PC-3 (cell line): ENCODE measurements around the gene THUMPD2.

ENCODE experiments used
- CTCF ChIP-seq: fragments of 300-600 bp; sonication (generic); conservative IDR thresholded peaks from 2 replicates; pipeline ENCODE4 v1.5.1; 2017; ENCODE audit warnings: antibody characterized with exemption, low read depth, mild to moderate bottlenecking, low read length
- EZH2 ChIP-seq: fragments of 300-600 bp; sonication (generic); IDR thresholded peaks from one replicate; pipeline ENCODE4 v1.6.1; 2017; ENCODE audit warnings: antibody characterized with exemption, mild to moderate bottlenecking, low read length; ENCODE audit not compliant: unreplicated experiment
- EZH2phosphoT487 ChIP-seq: fragments of 300-600 bp; sonication (generic); IDR thresholded peaks from 2 replicates; pipeline ENCODE4 v1.6.1; 2018; ENCODE audit warnings: mild to moderate bottlenecking, antibody characterized with exemption, low read length, borderline replicate concordance

- TF ChIP-seq CTCF (no peak), EZH2 (no peak), EZH2phosphoT487 (no peak)
Observed at GRCh38 chr2:39712953-39713352, 66.1 kb downstream of the THUMPD2 start.
